Activated CD4-positive, alpha-beta T cell treated with anti-CD3 and anti-CD28 coated beads for 36 hours (primary cell): ENCODE data around the gene TMEM94. TPM values are rescaled to one million over a fixed set of nuclear protein-coding genes. Genes with fewer than 3 reads are reported as not detected.

Source experiments
- ATAC-seq: fragments of 200-7000 bp; cut with Tn5 transposase; one replicate; pipeline ENCODE4 v1.10.0; 2021; ENCODE audit warnings: mild to moderate bottlenecking, moderate library complexity
- CTCF ChIA-PET: fragments of 350-600 bp; sonication (Branson Sonifier 250); formaldehyde crosslinking; loops from one replicate; lab custom pipeline; 2021; ENCODE audit warnings: antibody characterized with exemption; lab: Charles Lee
- POLR2A ChIA-PET: fragments of 350-600 bp; sonication (Branson Sonifier 250); formaldehyde crosslinking; loops from one replicate; lab custom pipeline; 2021; ENCODE audit warnings: antibody characterized with exemption, inconsistent platforms; lab: Charles Lee
- DNase-seq: peaks from one replicate; pipeline ENCODE4 v3.0.0-alpha.2; 2020
- H3K27ac Mint-ChIP-seq: one replicate; pipeline ENCODE4 v1.8.0; 2021; ENCODE audit warnings: mixed read lengths
- H3K27me3 Mint-ChIP-seq: one replicate; pipeline ENCODE4 v1.8.0; 2021; ENCODE audit warnings: mixed read lengths
- H3K36me3 Mint-ChIP-seq: one replicate; pipeline ENCODE4 v1.8.0; 2021; ENCODE audit warnings: low read depth, mixed read lengths
- H3K4me1 Mint-ChIP-seq: one replicate; pipeline ENCODE4 v1.8.0; 2021; ENCODE audit warnings: mixed read lengths
- H3K4me3 Mint-ChIP-seq: one replicate; pipeline ENCODE4 v1.8.0; 2021; ENCODE audit warnings: mild to moderate bottlenecking, moderate library complexity, mixed read lengths
- H3K9me3 Mint-ChIP-seq: one replicate; pipeline ENCODE4 v1.8.0; 2021; ENCODE audit warnings: low read depth, mixed read lengths
- intact Hi-C, 2 experiments: fragments of 100-400 bp; cut with DNase I in 1 of 2; cut with micrococcal nuclease in 1 of 2; formaldehyde crosslinking; loops; one replicate each; pipeline versions ENCODE4 v1.14.2 to v1.15.1; 2022 to 2024; cut with DNase I, micrococcal nuclease
- total RNA-seq, 2 experiments: library from RNA; stranded (reverse); gene quantifications; one replicate each; pipeline ENCODE4 v1.2.3, GENCODE V29; 2021

Gene TMEM94
- 10 to 100 TPM; 51.4 to 62.5 TPM for total RNA-seq

DNA sequence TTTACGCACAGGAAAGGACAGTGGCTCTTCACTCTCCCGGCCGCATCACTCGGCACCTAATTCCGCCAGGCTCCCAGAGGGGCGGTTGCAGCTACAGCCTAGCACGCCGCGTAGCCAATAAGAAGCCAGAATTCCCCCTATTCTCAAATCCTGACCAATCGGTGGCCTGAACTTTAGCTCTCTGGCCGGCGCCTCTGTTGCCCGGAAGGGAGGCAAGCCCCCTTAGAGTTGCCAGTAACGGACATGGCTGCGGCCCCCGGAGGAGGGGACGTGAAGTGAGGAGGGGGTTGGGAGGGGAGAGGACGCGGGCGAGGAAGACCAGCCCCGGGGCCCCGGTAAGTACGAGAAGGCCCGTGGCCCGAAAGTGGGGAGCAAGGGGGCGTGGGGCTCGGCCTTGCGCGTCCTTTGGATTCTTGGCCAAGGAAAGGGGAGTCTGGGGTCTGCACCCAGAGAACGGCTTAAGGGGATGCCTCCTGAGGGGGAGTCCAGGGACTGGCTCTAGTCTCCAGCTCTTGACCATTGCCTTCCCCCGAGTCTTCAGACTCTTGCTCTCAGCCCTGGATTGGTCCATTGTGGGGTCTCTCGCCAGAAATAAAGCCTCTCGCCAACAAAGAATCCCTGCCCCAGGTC, at the start of gene TMEM94:
Gene TMEM94, plus strand, starts transcription at position 219 of the 630 bp plus-strand sequence. CDS start 15,271 bp downstream, outside the sequence.
- H3K9me3 Mint-ChIP-seq: no peaks in the 10 kb centered on the region
- peaks cover 3% of the 10 kb centered on the region for H3K36me3 Mint-ChIP-seq
- H3K4me3 Mint-ChIP-seq: peak within 1 kb of the TSS; percentile 89
- H3K27me3 Mint-ChIP-seq: no peaks in the 10 kb centered on the region
- ChIA-PET POLR2A (interaction anchor here (0.6 to 1.6 kb wide), 7 partner anchors 8 to 319 kb away, joined by 3 to 6 read pairs (median 3); partner anchors contain the start of gene GGA3), CTCF (interaction anchor here (0.6 to 2.0 kb wide), 19 partner anchors 9 to 495 kb away, joined by 3 to 7 read pairs (median 4); partner anchors contain the start of gene SLC25A19)
- peaks cover 24% of the 10 kb centered on the region for H3K4me1 Mint-ChIP-seq
- intact Hi-C loops: loop anchor here in 1 of 2 experiments (1.0 to 5.0 kb wide), 11 partner anchors 60 to 583 kb away; partner anchors contain the start of genes ACOX1, GGA3, JPT1 and LLGL2
- H3K27ac Mint-ChIP-seq: peak within 1 kb of the TSS; percentile 92
- DNase-seq: peak; percentile 95
- peak; percentile 99 for ATAC-seq

DNA sequence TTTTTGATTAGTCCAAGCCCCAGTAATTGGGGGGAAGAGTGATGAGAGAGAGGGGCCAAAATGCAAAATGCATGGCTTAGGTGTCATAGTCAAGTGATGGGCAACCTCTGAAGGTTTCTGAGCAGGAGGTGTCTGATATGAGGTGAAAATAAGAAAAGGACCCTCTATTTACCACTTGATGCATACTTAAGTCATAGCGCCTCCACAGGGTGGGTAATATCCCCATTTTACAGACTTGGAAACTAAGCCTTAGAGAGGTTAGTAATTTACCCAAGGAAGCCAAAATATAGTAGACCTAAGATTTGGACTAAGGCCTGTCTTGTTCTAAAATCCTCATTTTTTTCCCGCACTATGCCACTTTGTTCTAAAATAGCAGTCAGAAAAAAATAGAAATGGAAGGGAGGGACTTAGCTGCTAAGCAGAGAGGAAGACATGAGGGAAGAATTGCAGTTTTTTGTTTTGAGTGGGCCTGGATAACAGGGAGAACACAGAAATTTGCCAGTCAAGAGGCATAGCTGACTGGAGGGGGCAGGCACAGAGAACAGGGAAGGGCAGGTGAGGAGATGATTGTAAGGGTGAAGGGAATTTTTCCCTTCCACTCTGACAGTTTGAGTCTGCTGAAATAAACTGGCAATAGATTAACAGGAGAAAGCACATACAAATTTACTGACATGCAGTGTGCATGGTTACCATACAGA, 48.6 kb upstream of the TMEM94 start:
- intact Hi-C loops: no loop called here
- Mint-ChIP-seq H3K27ac (peak overlapping the region; percentile 22), H3K27me3 (no peaks in the 10 kb centered on the region), H3K9me3 (no peaks in the 10 kb centered on the region), H3K4me1 (peaks cover 32% of the 10 kb centered on the region), H3K4me3 (no peak overlapping the region), H3K36me3 (peaks cover 7% of the 10 kb centered on the region)
- POLR2A ChIA-PET: no interaction called here
- DNase-seq: no peak
- no peak for ATAC-seq
- CTCF ChIA-PET: interaction anchor here (0.6 to 1.6 kb wide), 4 partner anchors 48 to 361 kb away, joined by 3 to 7 read pairs (median 4); partner anchors contain the start of genes KCTD2, SLC25A19 and TMEM94

DNA sequence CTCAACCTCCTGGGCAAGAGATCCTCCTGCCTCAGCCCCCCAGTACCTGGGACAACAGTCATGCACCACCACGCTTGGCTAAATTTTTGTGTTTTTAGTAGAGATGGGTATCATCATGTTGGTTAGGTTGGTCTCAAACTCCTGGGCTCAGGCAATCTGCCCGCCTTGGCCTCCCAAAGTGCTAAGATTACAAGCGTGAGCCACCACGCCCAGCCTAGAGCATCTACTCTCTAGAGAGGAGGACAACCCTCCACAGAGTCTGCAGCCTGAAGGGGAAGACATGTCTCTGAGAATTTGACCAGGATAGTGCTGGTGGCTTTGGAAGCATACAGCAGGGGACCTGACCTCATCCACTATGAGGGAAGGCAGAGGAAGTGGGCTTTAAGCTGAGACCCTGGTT, 46.3 kb upstream of the TMEM94 start:
- CTCF ChIA-PET: interaction anchor here (0.6 to 1.1 kb wide), 5 partner anchors 79 to 149 kb away, joined by 3 to 6 read pairs (median 3); partner anchors contain the start of genes GGA3, MIF4GD, MRPS7 and SLC25A19
- Mint-ChIP-seq H3K4me1 (peaks cover 24% of the 10 kb centered on the region), H3K9me3 (no peaks in the 10 kb centered on the region), H3K27me3 (no peaks in the 10 kb centered on the region), H3K36me3 (no peaks in the 10 kb centered on the region), H3K4me3 (no peak overlapping the region), H3K27ac (peak overlapping the region; percentile 5)
- no peak for ATAC-seq
- DNase-seq: no peak
- POLR2A ChIA-PET: interaction anchor here (0.6 kb wide), 1 partner anchor 643 kb away, joined by 4 read pairs; no protein-coding TSS in a partner anchor
- intact Hi-C loops: loop anchor here in 1 of 2 experiments (5.0 kb wide), 1 partner anchor 298 kb away; no protein-coding TSS in a partner anchor

GRCh38 chr17:75411328-75412067, 44.9 kb upstream of the TMEM94 start:
- POLR2A ChIA-PET: interaction anchor here (1.1 to 1.5 kb wide), 3 partner anchors 114 to 149 kb away, joined by 3 to 4 read pairs (median 4); no protein-coding TSS in a partner anchor
- no peak overlapping the region for H3K27ac Mint-ChIP-seq

GRCh38 chr17:75412455-75413317, 43.7 kb upstream of the TMEM94 start:
- peaks cover 15% of the 10 kb centered on the region for H3K4me1 Mint-ChIP-seq
- intact Hi-C loops: loop anchor here (1.0 to 5.0 kb wide), 11 partner anchors 89 to 451 kb away; partner anchors contain the start of genes GGA3 (in 1 of the 2), MIF4GD (in 1 of the 2), MRPS7 (in 1 of the 2) and NUP85 (in 1 of the 2)
- ATAC-seq (peak; percentile 85), DNase-seq (peak; percentile 84)
- H3K9me3 Mint-ChIP-seq: no peaks in the 10 kb centered on the region
- ChIA-PET POLR2A (interaction anchor here (0.6 to 1.5 kb wide), 6 partner anchors 66 to 418 kb away, joined by 3 to 4 read pairs (median 4); no protein-coding TSS in a partner anchor), CTCF (interaction anchor here (0.6 to 2.1 kb wide), 60 partner anchors 10 to 687 kb away, joined by 3 to 24 read pairs (median 4); partner anchors contain the start of genes CDR2L, MIF4GD, MRPS7 and NT5C)
- H3K36me3 Mint-ChIP-seq: no peaks in the 10 kb centered on the region
- H3K27ac Mint-ChIP-seq: peak overlapping the region; percentile 3
- H3K4me3 Mint-ChIP-seq: peak overlapping the region; percentile 44
- H3K27me3 Mint-ChIP-seq: no peaks in the 10 kb centered on the region

More at GRCh38 chr17:75411328-75412067, 44.9 kb upstream of the TMEM94 start:
- Mint-ChIP-seq H3K4me1 (peaks cover 18% of the 10 kb centered on the region), H3K9me3 (no peaks in the 10 kb centered on the region), H3K27me3 (no peaks in the 10 kb centered on the region), H3K36me3 (no peaks in the 10 kb centered on the region), H3K4me3 (no peak overlapping the region)
- DNase-seq (no peak), ATAC-seq (peak; percentile 21)
- CTCF ChIA-PET: interaction anchor here (0.7 to 1.9 kb wide), 23 partner anchors 14 to 450 kb away, joined by 3 to 24 read pairs (median 5); partner anchors contain the start of genes MIF4GD, SLC25A19 and TMEM94
- intact Hi-C loops: loop anchor here (1.0 to 5.0 kb wide), 11 partner anchors 88 to 450 kb away; partner anchors contain the start of genes GGA3 (in 1 of the 2), MIF4GD (in 1 of the 2), MRPS7 (in 1 of the 2) and NUP85 (in 1 of the 2)

- ChIA-PET POLR2A (no interaction called here), CTCF (interaction anchor here (0.6 to 1.6 kb wide), 5 partner anchors 8 to 208 kb away, joined by 3 to 4 read pairs (median 3); no protein-coding TSS in a partner anchor)
- DNase-seq (no peak), ATAC-seq (no peak)
- Mint-ChIP-seq H3K9me3 (no peaks in the 10 kb centered on the region), H3K4me3 (no peak overlapping the region), H3K27ac (no peak overlapping the region), H3K4me1 (peaks cover 15% of the 10 kb centered on the region), H3K27me3 (no peaks in the 10 kb centered on the region), H3K36me3 (no peaks in the 10 kb centered on the region)
- intact Hi-C loops: loop anchor here in 1 of 2 experiments (5.0 kb wide), 1 partner anchor 302 kb away; no protein-coding TSS in a partner anchor
These were observed 41.9 kb upstream of the TMEM94 start for GRCh38 chr17:75414488-75414887.

DNA sequence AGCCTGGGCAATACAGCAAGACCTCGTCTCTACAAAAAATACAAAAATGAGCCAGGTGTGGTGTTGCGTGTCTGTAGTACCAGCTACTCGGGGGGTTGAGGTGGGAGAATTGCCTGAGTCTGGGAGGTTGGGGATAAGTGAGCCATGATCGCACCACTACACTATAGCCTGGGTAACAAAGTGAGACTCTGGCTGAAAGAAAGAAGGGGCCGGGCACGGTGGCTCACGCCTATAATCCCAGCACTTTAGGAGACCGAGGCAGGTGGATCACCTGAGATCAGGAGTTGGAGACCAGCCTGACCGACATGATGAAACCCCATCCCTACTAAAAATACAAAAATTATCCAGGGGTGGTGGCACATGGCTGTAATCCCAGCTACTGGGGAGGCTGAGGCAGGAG, 40.4 kb upstream of the TMEM94 start:
- Mint-ChIP-seq H3K36me3 (no peaks in the 10 kb centered on the region), H3K4me1 (peaks cover 15% of the 10 kb centered on the region), H3K27me3 (no peaks in the 10 kb centered on the region), H3K9me3 (no peaks in the 10 kb centered on the region), H3K4me3 (no peak overlapping the region), H3K27ac (no peak overlapping the region)
- ChIA-PET POLR2A (no interaction called here), CTCF (interaction anchor here (0.9 to 1.6 kb wide), 2 partner anchors 101 to 209 kb away, joined by 3 to 5 read pairs; partner anchors contain the start of gene TSEN54)
- DNase-seq (no peak), ATAC-seq (no peak)
- intact Hi-C loops: no loop called here

- intact Hi-C loops: no loop called here
- Mint-ChIP-seq H3K9me3 (no peaks in the 10 kb centered on the region), H3K27ac (no peak overlapping the region), H3K27me3 (no peaks in the 10 kb centered on the region), H3K36me3 (no peaks in the 10 kb centered on the region), H3K4me1 (peaks cover 7% of the 10 kb centered on the region), H3K4me3 (no peak overlapping the region)
- DNase-seq (no peak), ATAC-seq (no peak)
- CTCF ChIA-PET: interaction anchor here (0.6 kb wide), 2 partner anchors 148 to 243 kb away, joined by 3 to 4 read pairs; no protein-coding TSS in a partner anchor
- POLR2A ChIA-PET: interaction anchor here (0.9 kb wide), 1 partner anchor 97 kb away, joined by 4 read pairs; no protein-coding TSS in a partner anchor
These were observed 39.3 kb upstream of the TMEM94 start for GRCh38 chr17:75417054-75417580.

GRCh38 chr17:75418531-75418930, 37.9 kb upstream of the TMEM94 start:
- Mint-ChIP-seq H3K4me1 (no peaks in the 10 kb centered on the region), H3K36me3 (no peaks in the 10 kb centered on the region), H3K4me3 (no peak overlapping the region), H3K27me3 (no peaks in the 10 kb centered on the region), H3K27ac (no peak overlapping the region), H3K9me3 (no peaks in the 10 kb centered on the region)
- CTCF ChIA-PET: interaction anchor here (0.5 to 0.8 kb wide), 4 partner anchors 12 to 313 kb away, joined by 3 to 4 read pairs (median 3); no protein-coding TSS in a partner anchor
- no peak for DNase-seq
- POLR2A ChIA-PET: no interaction called here
- intact Hi-C loops: no loop called here
- ATAC-seq: no peak
